GM10266 (cell line): ENCODE data around the gene GRIN1.

Experiments
- DNase-seq: peaks from one replicate; pipeline ENCODE4 v3.0.0; 2012; ENCODE audit errors: extremely low spot score
- TF ChIP-seq, protein P1 (sequence below): IDR thresholded peaks from 2 replicates; pipeline ENCODE4 v1.5.1; 2012; ENCODE audit warnings: mild to moderate bottlenecking, low read depth; ENCODE audit not compliant: control insufficient read depth, insufficient read depth; ENCODE audit errors: missing control alignments

The GRIN1 gene

DNA sequence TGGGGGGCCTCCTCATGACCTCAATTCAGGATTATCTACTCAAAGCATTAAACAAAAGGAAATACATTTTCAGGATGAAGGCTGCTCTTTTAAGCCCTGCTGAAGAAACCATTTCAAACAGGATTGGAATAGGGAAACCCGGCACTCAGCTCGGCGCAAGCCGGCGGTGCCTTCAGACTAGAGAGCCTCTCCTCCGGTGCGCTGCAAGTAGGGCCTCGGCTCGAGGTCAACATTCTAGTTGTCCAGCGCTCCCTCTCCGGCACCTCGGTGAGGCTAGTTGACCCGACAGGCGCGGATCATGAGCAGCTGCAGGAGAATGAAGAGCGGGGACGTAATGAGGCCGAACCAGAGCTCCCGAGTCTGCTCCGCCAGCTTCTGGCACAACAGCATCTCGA, 65.8 kb downstream of the GRIN1 start:
- TF ChIP-seq, protein P1, sequence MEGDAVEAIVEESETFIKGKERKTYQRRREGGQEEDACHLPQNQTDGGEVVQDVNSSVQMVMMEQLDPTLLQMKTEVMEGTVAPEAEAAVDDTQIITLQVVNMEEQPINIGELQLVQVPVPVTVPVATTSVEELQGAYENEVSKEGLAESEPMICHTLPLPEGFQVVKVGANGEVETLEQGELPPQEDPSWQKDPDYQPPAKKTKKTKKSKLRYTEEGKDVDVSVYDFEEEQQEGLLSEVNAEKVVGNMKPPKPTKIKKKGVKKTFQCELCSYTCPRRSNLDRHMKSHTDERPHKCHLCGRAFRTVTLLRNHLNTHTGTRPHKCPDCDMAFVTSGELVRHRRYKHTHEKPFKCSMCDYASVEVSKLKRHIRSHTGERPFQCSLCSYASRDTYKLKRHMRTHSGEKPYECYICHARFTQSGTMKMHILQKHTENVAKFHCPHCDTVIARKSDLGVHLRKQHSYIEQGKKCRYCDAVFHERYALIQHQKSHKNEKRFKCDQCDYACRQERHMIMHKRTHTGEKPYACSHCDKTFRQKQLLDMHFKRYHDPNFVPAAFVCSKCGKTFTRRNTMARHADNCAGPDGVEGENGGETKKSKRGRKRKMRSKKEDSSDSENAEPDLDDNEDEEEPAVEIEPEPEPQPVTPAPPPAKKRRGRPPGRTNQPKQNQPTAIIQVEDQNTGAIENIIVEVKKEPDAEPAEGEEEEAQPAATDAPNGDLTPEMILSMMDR: no peak

GRCh38 chr9:137205126-137206069, 66.4 kb downstream of the GRIN1 start, which contains the start of the genes NDOR1 and TMEM203:
Gene NDOR1 (plus strand): TSS chr9:137205700. CDS start chr9:137205778, 78 bp downstream.
Gene TMEM203 (minus strand): TSS chr9:137205648. CDS start chr9:137205414, 234 bp downstream.
- TF ChIP-seq, protein P1: no peak
- DNase-seq: peak; percentile 98

More for the DNA sequence above, 65.8 kb downstream of the GRIN1 start:
- DNase-seq: no peak

GRCh38 chr9:137206602-137207001, 67.6 kb downstream of the GRIN1 start:
- DNase-seq: no peak
- TF ChIP-seq, protein P1: no peak

- TF ChIP-seq, protein P1: no peak
- no peak for DNase-seq
Measured at GRCh38 chr9:137211532-137211931, 72.6 kb downstream of the GRIN1 start.

GRCh38 chr9:137212520-137212919, 73.6 kb downstream of the GRIN1 start:
- DNase-seq: no peak
- TF ChIP-seq, protein P1: no peak

DNA sequence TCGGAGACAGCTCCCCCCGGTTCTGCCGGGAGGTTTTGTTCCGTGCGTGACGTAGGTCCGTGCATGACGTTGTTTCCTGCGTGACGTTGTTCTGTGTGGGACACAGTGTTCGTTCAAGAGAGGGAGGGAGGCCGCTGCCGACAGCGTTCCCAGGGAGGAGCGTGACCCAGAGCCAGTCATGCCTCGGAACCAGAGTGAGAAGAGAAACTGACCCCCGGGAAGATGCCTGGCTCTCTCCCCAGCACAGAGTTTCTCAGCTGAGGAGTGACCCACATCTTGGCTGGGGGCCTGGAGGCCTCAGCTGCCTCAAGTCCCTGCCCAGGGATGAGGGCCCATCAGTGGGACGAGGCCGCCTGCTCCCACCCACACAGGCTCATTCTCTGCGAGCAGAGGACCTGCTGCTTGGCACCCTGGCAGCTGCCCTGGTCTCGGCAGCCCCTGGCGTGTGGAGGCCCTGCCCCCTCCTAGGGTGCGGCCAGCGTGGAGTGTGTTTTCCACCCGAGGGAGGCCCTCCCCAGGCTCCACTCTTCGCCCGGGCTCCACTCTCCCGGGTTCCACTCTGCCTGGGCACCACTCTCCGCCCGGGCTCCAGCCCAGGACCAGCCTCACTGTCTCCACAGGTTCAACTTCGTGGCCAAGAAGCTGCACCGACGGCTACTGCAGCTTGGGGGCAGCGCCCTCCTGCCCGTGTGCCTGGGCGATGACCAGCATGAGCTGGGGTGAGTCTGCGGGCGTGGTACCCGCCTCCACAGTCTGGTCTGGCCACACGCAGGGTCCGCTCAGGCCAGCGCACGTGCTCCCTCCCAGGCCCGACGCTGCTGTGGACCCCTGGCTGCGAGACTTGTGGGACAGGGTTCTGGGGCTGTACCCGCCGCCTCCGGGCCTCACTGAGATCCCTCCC, 74.5 kb downstream of the GRIN1 start:
- TF ChIP-seq, protein P1: peak; percentile 24
- no peak for DNase-seq
